Parathyroid adenoma (tissue), 2 donors: ENCODE data around the gene SCGB1A1.

Experiments
- H2AFZ ChIP-seq: fragments of 300-600 bp; sonication (generic); one replicate; pipeline ENCODE4 v1.7.0; 2017; ENCODE audit warnings: antibody characterized with exemption, mild to moderate bottlenecking
- H3K27ac ChIP-seq: fragments of 300-600 bp; sonication (generic); one replicate; pipeline ENCODE4 v1.7.0; 2017
- H3K27me3 ChIP-seq: fragments of 300-600 bp; sonication (generic); one replicate; pipeline ENCODE4 v1.7.0; 2017; ENCODE audit warnings: low read length; ENCODE audit not compliant: control insufficient read depth, insufficient read depth
- H3K36me3 ChIP-seq: fragments of 300-600 bp; sonication (generic); one replicate; pipeline ENCODE4 v1.7.0; 2017; ENCODE audit warnings: low read length; ENCODE audit not compliant: control insufficient read depth, insufficient read depth
- H3K4me1 ChIP-seq: fragments of 300-600 bp; sonication (generic); one replicate; pipeline ENCODE4 v1.7.0; 2017; ENCODE audit warnings: control low read depth
- H3K4me2 ChIP-seq: fragments of 300-600 bp; sonication (generic); one replicate; pipeline ENCODE4 v1.7.0; 2017; ENCODE audit warnings: low read length
- H3K4me3 ChIP-seq: fragments of 300-600 bp; sonication (generic); one replicate; pipeline ENCODE4 v1.7.0; 2017; ENCODE audit warnings: low read depth, low read length
- H3K79me2 ChIP-seq: fragments of 300-600 bp; sonication (generic); one replicate; pipeline ENCODE4 v1.7.0; 2017; ENCODE audit warnings: control low read depth
- H3K9ac ChIP-seq: fragments of 300-600 bp; sonication (generic); one replicate; pipeline ENCODE4 v1.7.0; 2017; ENCODE audit warnings: mild to moderate bottlenecking
- H3K9me3 ChIP-seq: fragments of 300-600 bp; sonication (generic); one replicate; pipeline ENCODE4 v1.7.0; 2017; ENCODE audit warnings: low read length; ENCODE audit not compliant: control insufficient read depth
- TF ChIP-seq, protein P1 (sequence below): fragments of 300-600 bp; sonication (generic); IDR thresholded peaks from one replicate; pipeline ENCODE4 v1.7.0; 2017; ENCODE audit warnings: antibody characterized with exemption, mild to moderate bottlenecking
- donor health status: primary hyperparathyroidism.

The SCGB1A1 gene

DNA sequence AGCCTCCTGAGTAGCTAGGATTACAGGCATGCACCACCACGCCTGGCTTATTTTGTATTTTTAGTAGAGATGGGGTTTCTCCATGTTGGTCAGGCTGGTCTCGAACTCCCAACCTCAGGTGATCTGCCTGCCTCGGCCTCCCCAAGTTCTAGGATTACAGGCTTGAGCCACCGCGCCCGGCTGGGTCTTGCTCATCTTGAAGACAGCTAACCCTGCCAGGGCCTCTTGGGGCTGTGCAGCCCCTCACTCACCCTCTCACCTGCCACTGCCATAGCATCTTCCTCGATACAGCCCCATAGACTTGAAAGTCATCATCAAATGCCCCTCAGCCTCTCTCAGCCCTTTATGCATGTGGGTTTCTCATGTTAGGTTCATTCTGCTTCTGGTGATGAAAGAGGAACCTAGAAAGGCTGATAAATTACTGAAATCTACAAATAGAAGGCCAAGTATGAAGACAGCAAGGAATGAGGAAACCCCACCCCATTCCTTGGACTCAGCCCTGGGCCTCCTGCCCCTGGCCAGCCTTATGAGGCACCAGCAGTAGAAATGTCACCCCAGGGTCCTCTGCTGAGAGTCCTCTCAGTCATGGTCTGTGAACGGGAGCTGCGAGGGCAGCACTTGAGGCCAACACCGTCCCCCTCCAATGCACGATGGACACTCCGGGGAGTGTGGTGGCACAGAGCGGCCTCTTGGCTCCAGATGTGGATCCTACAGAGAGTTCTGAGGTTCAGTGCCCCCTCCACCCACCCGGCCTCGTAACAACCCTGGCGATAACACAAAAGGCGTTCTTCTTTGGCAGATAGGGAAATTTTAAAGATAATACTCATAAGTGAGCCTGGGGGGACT, 24.8 kb downstream of the SCGB1A1 start:
- peaks cover 11% of the 10 kb centered on the region for H3K4me1 ChIP-seq
- H3K9ac ChIP-seq: no peak overlapping the region
- H3K4me3 ChIP-seq: no peak overlapping the region
- no peaks in the 10 kb centered on the region for H3K36me3 ChIP-seq
- no peaks in the 10 kb centered on the region for H3K9me3 ChIP-seq
- H3K79me2 ChIP-seq: no peaks in the 10 kb centered on the region
- peak overlapping the region; percentile 76 for H3K27ac ChIP-seq
- H3K4me2 ChIP-seq: no peak overlapping the region
- peak overlapping the region; percentile 93 for H2AFZ ChIP-seq
- TF ChIP-seq, protein P1, sequence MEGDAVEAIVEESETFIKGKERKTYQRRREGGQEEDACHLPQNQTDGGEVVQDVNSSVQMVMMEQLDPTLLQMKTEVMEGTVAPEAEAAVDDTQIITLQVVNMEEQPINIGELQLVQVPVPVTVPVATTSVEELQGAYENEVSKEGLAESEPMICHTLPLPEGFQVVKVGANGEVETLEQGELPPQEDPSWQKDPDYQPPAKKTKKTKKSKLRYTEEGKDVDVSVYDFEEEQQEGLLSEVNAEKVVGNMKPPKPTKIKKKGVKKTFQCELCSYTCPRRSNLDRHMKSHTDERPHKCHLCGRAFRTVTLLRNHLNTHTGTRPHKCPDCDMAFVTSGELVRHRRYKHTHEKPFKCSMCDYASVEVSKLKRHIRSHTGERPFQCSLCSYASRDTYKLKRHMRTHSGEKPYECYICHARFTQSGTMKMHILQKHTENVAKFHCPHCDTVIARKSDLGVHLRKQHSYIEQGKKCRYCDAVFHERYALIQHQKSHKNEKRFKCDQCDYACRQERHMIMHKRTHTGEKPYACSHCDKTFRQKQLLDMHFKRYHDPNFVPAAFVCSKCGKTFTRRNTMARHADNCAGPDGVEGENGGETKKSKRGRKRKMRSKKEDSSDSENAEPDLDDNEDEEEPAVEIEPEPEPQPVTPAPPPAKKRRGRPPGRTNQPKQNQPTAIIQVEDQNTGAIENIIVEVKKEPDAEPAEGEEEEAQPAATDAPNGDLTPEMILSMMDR: no peak
- H3K27me3 ChIP-seq: no peaks in the 10 kb centered on the region

DNA sequence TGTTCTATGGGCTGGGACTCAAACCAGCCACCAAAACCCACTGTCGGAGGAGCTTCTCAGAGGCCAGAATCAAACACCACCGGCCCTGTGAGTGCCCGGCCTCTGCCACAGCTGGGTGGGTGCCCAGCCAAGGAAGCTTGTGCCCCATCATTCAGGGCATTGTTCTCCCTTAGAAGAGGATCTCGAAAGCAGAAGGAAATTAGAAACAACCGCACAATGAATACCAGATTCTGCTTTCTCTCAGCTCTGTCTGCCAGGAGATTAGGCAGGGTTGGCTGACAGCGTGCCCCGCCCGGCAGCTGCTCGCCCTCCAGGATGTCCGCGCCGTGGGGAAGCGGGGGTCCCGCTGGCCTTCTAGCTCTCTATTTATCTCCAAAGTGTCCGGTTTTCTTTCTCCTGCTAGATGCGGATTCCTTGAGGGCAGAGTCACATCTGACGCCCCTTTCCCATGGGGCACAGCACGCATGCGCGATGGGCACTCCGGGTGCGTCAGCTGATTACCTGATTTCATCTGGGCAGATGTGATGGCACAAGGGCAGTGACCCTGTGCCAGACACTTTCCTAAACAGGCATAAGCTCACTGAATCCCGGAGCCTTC, 25.5 kb downstream of the SCGB1A1 start:
- Histone ChIP-seq H3K4me2 (peak overlapping the region; percentile 22), H3K4me3 (no peak overlapping the region), H3K4me1 (peaks cover 11% of the 10 kb centered on the region), H3K36me3 (no peaks in the 10 kb centered on the region), H2AFZ (peak overlapping the region; percentile 93), H3K79me2 (no peaks in the 10 kb centered on the region), H3K27ac (peak overlapping the region; percentile 76), H3K9me3 (no peaks in the 10 kb centered on the region), H3K27me3 (no peaks in the 10 kb centered on the region), H3K9ac (no peak overlapping the region)
- TF ChIP-seq, protein P1: no peak

DNA sequence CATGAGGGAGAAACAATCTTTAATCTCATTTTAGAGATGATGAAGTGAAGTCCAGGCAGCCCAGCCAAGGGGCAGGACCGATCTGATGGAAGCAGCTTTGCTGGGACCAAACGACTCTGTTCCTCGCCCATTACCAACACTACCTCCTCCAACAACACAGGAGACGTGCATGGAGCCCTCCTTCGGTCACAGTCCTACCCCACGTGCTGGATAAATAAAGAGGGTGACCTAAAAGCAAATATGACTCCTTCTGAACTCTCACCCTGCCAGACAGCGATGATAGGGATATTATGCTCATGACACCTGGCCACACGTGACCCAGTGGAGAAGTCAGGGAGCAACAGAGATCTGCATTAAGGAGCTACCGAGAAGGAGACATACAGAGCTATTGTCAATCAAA, 26.0 kb downstream of the SCGB1A1 start:
- Histone ChIP-seq H3K4me2 (peak overlapping the region; percentile 22), H3K9ac (no peak overlapping the region), H3K4me1 (peaks cover 11% of the 10 kb centered on the region), H3K4me3 (no peak overlapping the region), H2AFZ (peak overlapping the region; percentile 93), H3K27ac (peak overlapping the region; percentile 76), H3K79me2 (no peaks in the 10 kb centered on the region), H3K36me3 (no peaks in the 10 kb centered on the region), H3K9me3 (no peaks in the 10 kb centered on the region), H3K27me3 (no peaks in the 10 kb centered on the region)
- TF ChIP-seq, protein P1: no peak

DNA sequence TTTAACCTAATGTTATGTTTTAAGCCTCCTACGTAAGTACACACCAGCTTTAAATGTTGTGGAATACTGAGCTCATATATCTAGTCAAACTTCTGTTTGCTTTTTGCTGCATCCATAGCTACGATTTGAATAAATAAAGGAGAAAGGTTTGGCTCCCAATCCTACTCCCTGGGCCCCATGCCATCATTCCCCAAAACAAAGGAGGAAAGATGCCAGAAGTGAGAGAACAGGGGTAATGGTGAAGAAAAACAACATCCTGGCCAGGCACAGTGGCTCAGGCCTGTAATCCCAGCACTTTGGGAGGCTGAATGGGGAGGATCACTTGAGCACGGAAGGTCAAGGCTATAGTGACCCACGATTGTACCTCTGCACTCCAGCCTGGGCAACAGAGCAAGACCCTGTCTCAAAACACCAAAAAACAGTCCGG, 26.5 kb downstream of the SCGB1A1 start:
- H3K27me3 ChIP-seq: no peaks in the 10 kb centered on the region
- TF ChIP-seq, protein P1: no peak
- peaks cover 11% of the 10 kb centered on the region for H3K4me1 ChIP-seq
- no peaks in the 10 kb centered on the region for H3K9me3 ChIP-seq
- H3K4me2 ChIP-seq: no peak overlapping the region
- no peak overlapping the region for H3K4me3 ChIP-seq
- no peaks in the 10 kb centered on the region for H3K36me3 ChIP-seq
- H3K27ac ChIP-seq: peak overlapping the region; percentile 76
- no peaks in the 10 kb centered on the region for H3K79me2 ChIP-seq
- H3K9ac ChIP-seq: no peak overlapping the region
- H2AFZ ChIP-seq: no peak overlapping the region
